CD1c-positive myeloid dendritic cell (primary cell): Measurements from ENCODE around the gene EIF4E1B.

ENCODE experiments used
- DNase-seq: peaks from one replicate; pipeline ENCODE4 v3.0.0-alpha.2; 2016; ENCODE audit errors: extremely low spot score

EIF4E1B gene

GRCh38 chr5:176626876-176627236, 3.6 kb upstream of the EIF4E1B start:
- no peak for DNase-seq

GRCh38 chr5:176627582-176627981, 2.9 kb upstream of the EIF4E1B start:
- DNase-seq: no peak

- DNase-seq: no peak
Observed at GRCh38 chr5:176628406-176629228, 1.9 kb upstream of the EIF4E1B start.

- DNase-seq: no peak
Observed at GRCh38 chr5:176629317-176629852, 1.1 kb upstream of the EIF4E1B start.

GRCh38 chr5:176630681-176631222, 277 bp downstream of the EIF4E1B start:
- DNase-seq: no peak

- DNase-seq: no peak
Observed at GRCh38 chr5:176631383-176632200, 1.1 kb downstream of the EIF4E1B start.

- no peak for DNase-seq
Observed at GRCh38 chr5:176632745-176633144, 2.3 kb downstream of the EIF4E1B start.

- no peak for DNase-seq
Observed at GRCh38 chr5:176633598-176633997, 3.1 kb downstream of the EIF4E1B start.

GRCh38 chr5:176636426-176636825, 6.0 kb downstream of the EIF4E1B start:
- no peak for DNase-seq

GRCh38 chr5:176637556-176637955, 7.1 kb downstream of the EIF4E1B start:
- no peak for DNase-seq

- DNase-seq: no peak
Observed at GRCh38 chr5:176638437-176638836, 8.0 kb downstream of the EIF4E1B start.

GRCh38 chr5:176639208-176639607, 8.7 kb downstream of the EIF4E1B start:
- DNase-seq: no peak

GRCh38 chr5:176639981-176640380, 9.5 kb downstream of the EIF4E1B start:
- no peak for DNase-seq

GRCh38 chr5:176640616-176641015, 10.1 kb downstream of the EIF4E1B start:
- no peak for DNase-seq

- no peak for DNase-seq
Observed at GRCh38 chr5:176642675-176643490, 12.4 kb downstream of the EIF4E1B start.

- no peak for DNase-seq
Observed at GRCh38 chr5:176643491-176644219, 13.2 kb downstream of the EIF4E1B start.

- DNase-seq: no peak
Observed at GRCh38 chr5:176644294-176644693, 13.8 kb downstream of the EIF4E1B start.

GRCh38 chr5:176644878-176645670, 14.6 kb downstream of the EIF4E1B start:
- DNase-seq: no peak

GRCh38 chr5:176646049-176646706, 15.7 kb downstream of the EIF4E1B start:
- DNase-seq: no peak

GRCh38 chr5:176646707-176647029, 16.2 kb downstream of the EIF4E1B start:
- no peak for DNase-seq
